HG03095 (cell line): ENCODE results near the gene DENND5B.
A peak's percentile ranks its signal among the peaks of the same experiment; 100 is the strongest.
"Not testable (repeated sequence)": the region's sequence is repeated elsewhere in the genome, so short reads cannot be mapped to it uniquely, and the experiment has no call there.

ENCODE experiments used
- ATAC-seq: cut with Tn5 transposase; IDR thresholded peaks from one replicate; pipeline ENCODE4 v1.9.1; 2021; ENCODE audit warnings: moderate library complexity; ENCODE audit not compliant: unreplicated experiment

Gene DENND5B

GRCh38 chr12:31388713-31389112, 202.2 kb downstream of the DENND5B start:
- no peak for ATAC-seq

GRCh38 chr12:31387466-31387865, 203.5 kb downstream of the DENND5B start:
- no peak for ATAC-seq

- ATAC-seq, result no peak
Observed at GRCh38 chr12:31387011-31387410, 203.9 kb downstream of the DENND5B start.

GRCh38 chr12:31386364-31386777, 204.6 kb downstream of the DENND5B start:
- ATAC-seq, result no peak

- not testable (repeated sequence) for ATAC-seq
Observed at GRCh38 chr12:31377210-31377609, 213.7 kb downstream of the DENND5B start.

- ATAC-seq, result not testable (repeated sequence)
Observed at GRCh38 chr12:31375422-31375821, 215.5 kb downstream of the DENND5B start.

DNA sequence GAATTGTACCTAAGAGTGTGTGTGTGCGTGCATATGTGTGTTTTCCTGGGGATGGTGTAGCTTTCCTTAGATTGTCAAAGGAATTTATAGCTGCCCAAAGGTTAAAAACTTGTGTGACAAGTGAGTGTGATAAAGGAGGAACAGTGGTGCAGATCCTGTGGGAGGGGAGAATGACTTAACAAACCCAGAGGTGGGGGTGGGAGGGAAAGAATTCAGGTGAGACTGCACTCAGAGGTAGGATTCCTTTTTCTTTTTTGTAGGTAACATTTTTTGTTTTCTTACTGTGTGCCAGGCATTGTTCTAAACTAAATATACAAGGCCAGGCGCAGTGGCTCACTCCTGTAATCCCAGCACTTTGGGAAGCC, 219.7 kb downstream of the DENND5B start:
- no peak for ATAC-seq

- ATAC-seq, result no peak
Observed at GRCh38 chr12:31370531-31371255, 220.2 kb downstream of the DENND5B start.

GRCh38 chr12:31369712-31370521, 221.0 kb downstream of the DENND5B start:
- ATAC-seq, result no peak

DNA sequence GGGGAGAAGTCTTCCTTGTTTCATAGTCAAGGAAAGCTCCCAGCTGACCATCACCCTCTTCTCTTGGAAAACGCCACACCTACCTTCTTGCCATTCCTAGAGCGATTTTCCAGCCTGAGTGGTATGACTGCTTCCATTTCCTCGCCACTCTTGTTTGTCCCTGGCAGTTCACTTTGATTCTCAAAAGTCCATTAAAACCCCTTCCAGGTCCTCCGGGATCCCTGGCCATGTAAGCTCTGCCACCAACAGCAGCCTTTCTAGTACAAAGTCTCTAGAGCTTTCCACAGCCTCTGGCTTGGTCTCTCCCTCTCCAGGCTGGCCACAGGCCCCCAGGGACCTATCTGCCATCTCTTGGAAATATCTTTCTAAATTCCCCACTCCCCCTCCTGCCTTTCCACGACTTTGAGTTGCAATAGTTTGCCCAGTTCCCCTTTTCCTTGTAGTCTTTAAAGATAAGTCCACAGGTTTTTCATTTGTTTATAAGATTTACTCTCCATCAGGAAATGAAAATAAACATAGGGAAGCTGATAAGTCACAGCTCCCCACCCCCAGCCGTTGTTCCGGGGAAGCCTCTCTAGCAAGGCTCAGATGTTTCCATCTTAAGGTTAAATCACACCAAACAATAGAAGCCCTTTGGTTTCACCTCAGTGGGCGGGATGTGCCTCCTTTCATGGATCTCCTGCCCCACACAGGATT, 222.1 kb downstream of the DENND5B start:
- no peak for ATAC-seq

DNA sequence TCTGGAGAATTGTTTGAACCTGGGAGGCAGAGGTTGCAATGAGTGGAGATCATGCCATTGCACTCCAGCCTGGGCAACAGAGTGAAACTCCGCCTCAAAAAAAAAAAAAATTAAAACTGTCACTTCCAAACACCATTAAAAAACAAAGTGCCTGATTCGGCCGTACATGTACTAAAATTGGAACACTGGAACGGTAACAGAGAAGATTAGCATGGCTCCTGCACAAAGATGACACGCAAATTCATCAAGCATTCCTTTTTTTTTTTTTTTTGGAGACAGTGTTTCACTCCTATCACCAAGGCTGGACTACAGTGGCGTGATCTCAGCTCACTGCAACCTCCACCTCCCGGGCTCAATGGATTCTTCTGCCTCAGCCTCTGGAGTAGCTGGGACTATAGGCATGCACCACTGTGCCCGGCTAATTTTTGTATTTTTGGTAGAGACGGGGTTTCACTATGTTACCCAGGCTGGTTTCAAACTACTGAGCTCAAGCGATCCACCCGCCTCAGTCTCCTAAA, 224.8 kb downstream of the DENND5B start:
- no peak for ATAC-seq

DNA sequence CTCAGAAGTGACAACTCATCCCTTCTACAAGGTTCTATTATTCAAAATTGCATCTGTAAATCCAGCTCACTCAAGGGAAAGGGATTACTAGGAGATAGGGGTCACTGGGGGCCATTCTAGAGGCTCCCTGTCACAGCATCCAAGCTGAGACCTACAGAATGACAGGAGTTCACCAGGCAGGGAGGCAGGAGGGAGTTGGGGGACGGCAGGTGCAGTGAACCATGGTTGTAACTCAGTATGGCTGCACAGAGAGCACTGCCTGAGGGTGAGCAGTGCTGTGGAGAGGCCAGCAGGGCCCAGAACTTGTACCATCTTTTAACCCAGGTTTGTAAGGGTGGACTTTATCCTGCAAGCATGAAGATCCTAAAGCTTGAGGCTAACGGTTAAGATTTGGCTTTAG, 227.1 kb downstream of the DENND5B start:
- ATAC-seq, result no peak

GRCh38 chr12:31363416-31363809, 227.5 kb downstream of the DENND5B start:
- ATAC-seq, result peak; percentile 8

DNA sequence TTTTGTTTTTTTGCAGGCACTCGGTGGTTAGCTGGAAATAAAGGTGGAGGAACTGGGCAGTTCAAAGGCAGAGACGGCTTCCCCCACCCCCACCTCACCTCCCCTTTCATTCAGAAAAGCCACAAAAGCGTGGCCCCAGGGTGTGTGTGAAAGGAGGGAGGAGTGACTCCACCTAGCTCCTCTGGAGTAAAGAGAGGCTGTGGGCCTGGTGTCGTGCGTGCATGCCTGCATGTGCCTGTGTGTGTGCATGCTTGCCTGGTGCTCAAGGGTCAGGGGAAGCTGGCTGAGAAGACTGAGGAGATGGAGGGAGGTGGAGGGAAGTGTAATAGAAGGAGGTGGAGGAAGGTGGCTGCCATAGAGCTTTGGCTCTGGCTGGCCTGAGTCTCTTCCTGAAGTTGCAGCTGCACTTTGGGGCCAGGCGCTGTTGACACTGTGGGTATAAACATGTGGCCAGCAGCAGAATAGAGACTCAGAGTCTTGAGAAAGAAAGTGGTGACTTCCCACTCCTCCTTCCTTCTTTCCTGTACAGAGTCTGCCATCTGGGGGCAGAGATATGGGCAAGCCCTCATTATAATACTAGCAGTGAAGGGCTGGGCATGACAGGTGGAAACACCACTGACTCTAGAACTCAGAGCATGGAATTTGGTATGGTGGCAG, 228.0 kb downstream of the DENND5B start:
- peak; percentile 72 for ATAC-seq

DNA sequence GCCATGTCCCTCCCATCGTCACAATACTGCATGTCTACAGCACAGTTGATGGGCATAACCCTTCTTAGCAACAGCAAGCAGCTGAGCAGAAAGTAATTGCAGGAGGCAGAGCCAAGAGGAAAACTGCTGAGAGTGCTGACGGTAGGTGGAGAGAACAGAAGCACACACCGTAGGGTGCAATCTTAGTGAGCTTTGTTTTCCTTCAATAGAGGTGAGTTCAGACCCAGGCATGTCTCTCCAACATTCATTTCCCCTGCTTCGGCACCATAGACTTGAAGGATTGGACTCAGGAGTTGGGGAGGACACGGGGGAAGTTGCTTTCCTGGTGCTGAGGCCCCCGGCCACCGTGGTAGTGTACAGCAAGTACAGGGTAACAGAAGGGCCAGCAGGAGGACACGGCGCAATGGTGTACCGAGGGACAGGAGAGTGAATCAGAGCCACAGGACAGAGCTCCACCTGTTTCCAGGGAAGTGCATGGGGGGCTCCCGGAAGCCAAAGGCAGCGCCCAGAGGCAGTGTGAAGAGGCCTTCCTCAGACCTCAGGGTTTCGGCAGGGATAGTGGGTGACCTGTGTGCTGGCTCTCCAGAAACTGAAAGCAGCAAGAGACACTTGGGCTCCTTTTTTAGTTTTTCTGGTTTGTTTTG, 228.7 kb downstream of the DENND5B start:
- ATAC-seq, result peak; percentile 40

- ATAC-seq, result no peak
Observed at GRCh38 chr12:31361730-31362114, 229.2 kb downstream of the DENND5B start.

GRCh38 chr12:31355747-31356107, 235.2 kb downstream of the DENND5B start:
- no peak for ATAC-seq

DNA sequence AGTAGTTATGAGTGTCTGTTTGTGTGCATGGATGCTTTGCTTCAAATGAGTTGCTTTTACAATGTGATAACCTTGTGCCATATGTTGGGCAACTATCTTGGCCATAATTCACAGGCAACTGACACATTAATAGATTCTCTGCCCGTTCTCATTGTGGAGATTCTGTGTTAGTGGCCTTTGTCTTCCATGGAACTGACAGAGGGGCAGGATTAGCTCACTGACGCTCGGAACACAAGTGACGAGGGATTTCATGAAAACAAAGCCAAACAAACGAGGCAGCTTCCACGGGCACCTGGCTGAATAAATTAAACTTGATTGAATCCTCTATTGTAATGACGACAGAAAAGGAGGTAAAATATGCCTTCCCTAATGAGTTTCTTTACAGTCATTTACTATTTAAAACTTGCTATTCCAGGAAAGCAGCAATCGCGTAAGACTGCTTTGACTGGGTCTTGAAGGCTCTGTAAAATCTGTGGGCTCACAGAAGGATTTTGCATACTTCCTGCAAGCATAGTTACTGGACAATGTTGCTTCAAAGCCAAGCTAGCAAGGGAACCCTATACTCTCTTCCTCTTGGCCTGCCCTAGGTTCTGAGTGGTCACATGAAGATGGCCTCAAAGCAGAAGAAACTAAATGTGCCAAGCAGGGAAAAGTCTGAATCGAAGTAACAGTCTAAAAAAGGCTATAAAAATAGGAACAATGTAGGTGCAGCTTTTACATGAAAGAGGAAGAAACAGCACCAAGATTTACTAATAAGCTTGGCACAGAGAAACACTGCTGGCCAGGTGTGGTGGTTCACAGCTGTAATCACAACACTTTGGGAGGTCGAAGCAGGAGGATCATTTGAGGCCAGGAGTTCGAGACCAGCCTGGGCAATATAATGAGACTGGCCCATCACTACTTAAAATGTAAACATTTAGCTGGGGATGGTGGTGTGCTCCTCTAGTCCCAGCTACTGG, 236.9 kb downstream of the DENND5B start:
- ATAC-seq, result no peak

DNA sequence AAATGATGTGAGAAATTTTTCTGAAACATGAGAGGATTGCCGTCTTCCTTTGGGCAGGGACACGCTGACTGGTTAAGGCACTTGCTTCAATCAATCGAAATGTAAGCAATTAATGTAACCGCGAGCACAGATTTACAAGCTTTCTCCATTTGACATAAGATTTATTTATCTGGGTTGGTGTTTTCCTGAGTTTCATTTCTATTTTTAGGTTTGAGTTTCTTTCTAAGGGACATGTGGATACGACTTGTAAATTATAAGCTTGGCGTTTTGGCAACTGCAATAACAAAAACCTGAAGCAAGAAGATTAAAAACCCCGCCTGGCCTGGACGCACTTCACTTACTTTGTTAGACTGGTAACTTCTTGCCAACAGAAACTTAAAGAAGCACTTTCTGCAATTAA, 244.7 kb downstream of the DENND5B start:
- ATAC-seq, result no peak
